ENCODE results near the gene DNAH14. TPM values are rescaled to one million over a fixed set of nuclear protein-coding genes. Genes with fewer than 3 reads are reported as not detected.
"Not testable (repeated sequence)": the region's sequence is repeated elsewhere in the genome, so short reads cannot be mapped to it uniquely, and the experiment has no call there.

DNAH14 gene
- total RNA-seq, 2 experiments from 2014 or later: 0.27 to 0.34 TPM

GRCh38 chr1:224959656-224960055 lies 30.2 kb downstream of the DNAH14 start:
- peaks cover 1% of the 10 kb centered on the region for H3K9me3 Mint-ChIP-seq
- intact Hi-C loops (cut with DNase I, micrococcal nuclease): no loop called here
- H3K4me3 Mint-ChIP-seq: no peak overlapping the region
- TF ChIP-seq CTCF (IDR thresholded peaks at IDR 0.05): no peak
- H3K36me3 ChIP-seq (ENCODE audit: insufficient read depth, low read length): no peaks in the 10 kb centered on the region
- no peaks in the 10 kb centered on the region for H3K9me3 ChIP-seq (ENCODE audit: control insufficient read depth in 1 of 2, insufficient read depth in 1 of 2, low read length in 2 of 2)
- H3K4me1 Mint-ChIP-seq (ENCODE audit: low read depth): no peaks in the 10 kb centered on the region
- H3K36me3 Mint-ChIP-seq (ENCODE audit: low read depth): no peaks in the 10 kb centered on the region
- H3K4me1 ChIP-seq (ENCODE audit: insufficient read depth, low read length): no peaks in the 10 kb centered on the region
- H3K27ac ChIP-seq (ENCODE audit: low read depth in 1 of 2, low read length in 2 of 2): no peak overlapping the region
- DNase-seq: no peak
- H3K27me3 ChIP-seq (ENCODE audit: control insufficient read depth in 1 of 2, insufficient read depth in 2 of 2, low read length in 2 of 2): no peaks in the 10 kb centered on the region
- no peak for ATAC-seq (ENCODE audit: poor library complexity)
- POLR2A ChIA-PET: no interaction called here
- H3K27ac Mint-ChIP-seq: no peak overlapping the region
- no peaks in the 10 kb centered on the region for H3K27me3 Mint-ChIP-seq
- no peak overlapping the region for H3K4me3 ChIP-seq (ENCODE audit: low read length)
- CTCF ChIA-PET: no interaction called here

GRCh38 chr1:224980181-224980580 lies 50.7 kb downstream of the DNAH14 start:
- Histone ChIP-seq H3K4me1 (ENCODE audit: insufficient read depth, low read length) (no peaks in the 10 kb centered on the region), H3K27me3 (ENCODE audit: control insufficient read depth in 1 of 2, insufficient read depth in 2 of 2, low read length in 2 of 2) (peaks cover 0 to 6% of the 10 kb centered on the region in 2 experiments), H3K36me3 (ENCODE audit: insufficient read depth, low read length) (no peaks in the 10 kb centered on the region), H3K27ac (ENCODE audit: low read depth in 1 of 2, low read length in 2 of 2) (no peak overlapping the region), H3K4me3 (ENCODE audit: low read length) (no peak overlapping the region), H3K9me3 (ENCODE audit: control insufficient read depth in 1 of 2, insufficient read depth in 1 of 2, low read length in 2 of 2) (no peaks in the 10 kb centered on the region)
- DNase-seq: no peak
- intact Hi-C loops (cut with DNase I, micrococcal nuclease): no loop called here
- Mint-ChIP-seq H3K9me3 (no peaks in the 10 kb centered on the region), H3K36me3 (ENCODE audit: low read depth) (no peaks in the 10 kb centered on the region), H3K4me3 (no peak overlapping the region), H3K4me1 (ENCODE audit: low read depth) (no peaks in the 10 kb centered on the region), H3K27ac (no peak overlapping the region), H3K27me3 (no peaks in the 10 kb centered on the region)
- no peak for TF ChIP-seq CTCF (IDR thresholded peaks at IDR 0.05)
- ChIA-PET CTCF (no interaction called here), POLR2A (no interaction called here)
- ATAC-seq (ENCODE audit: poor library complexity): no peak

GRCh38 chr1:224981922-224982354 lies 52.5 kb downstream of the DNAH14 start:
- DNase-seq; H3K36me3 Mint-ChIP-seq (ENCODE audit: low read depth); H3K9me3 Mint-ChIP-seq; intact Hi-C loops (cut with DNase I, micrococcal nuclease); H3K4me3 ChIP-seq (ENCODE audit: low read length); H3K36me3 ChIP-seq (ENCODE audit: insufficient read depth, low read length); H3K4me1 ChIP-seq (ENCODE audit: insufficient read depth, low read length); H3K4me3 Mint-ChIP-seq; POLR2A ChIA-PET; H3K27ac Mint-ChIP-seq; H3K9me3 ChIP-seq (ENCODE audit: control insufficient read depth in 1 of 2, insufficient read depth in 1 of 2, low read length in 2 of 2); H3K4me1 Mint-ChIP-seq (ENCODE audit: low read depth); H3K27ac ChIP-seq (ENCODE audit: low read depth in 1 of 2, low read length in 2 of 2); CTCF ChIA-PET; H3K27me3 ChIP-seq (ENCODE audit: control insufficient read depth in 1 of 2, insufficient read depth in 2 of 2, low read length in 2 of 2); ATAC-seq (ENCODE audit: poor library complexity); H3K27me3 Mint-ChIP-seq: not testable (repeated sequence)

- DNase-seq: no peak
- ATAC-seq (ENCODE audit: poor library complexity): no peak
- ChIA-PET CTCF (no interaction called here), POLR2A (no interaction called here)
- Mint-ChIP-seq H3K9me3 (no peaks in the 10 kb centered on the region), H3K36me3 (ENCODE audit: low read depth) (no peaks in the 10 kb centered on the region), H3K4me1 (ENCODE audit: low read depth) (no peaks in the 10 kb centered on the region), H3K27ac (no peak overlapping the region), H3K4me3 (no peak overlapping the region), H3K27me3 (no peaks in the 10 kb centered on the region)
- Histone ChIP-seq H3K4me1 (ENCODE audit: insufficient read depth, low read length) (no peaks in the 10 kb centered on the region), H3K27me3 (ENCODE audit: control insufficient read depth in 1 of 2, insufficient read depth in 2 of 2, low read length in 2 of 2) (no peaks in the 10 kb centered on the region), H3K9me3 (ENCODE audit: control insufficient read depth in 1 of 2, insufficient read depth in 1 of 2, low read length in 2 of 2) (no peaks in the 10 kb centered on the region), H3K4me3 (ENCODE audit: low read length) (no peak overlapping the region), H3K36me3 (ENCODE audit: insufficient read depth, low read length) (no peaks in the 10 kb centered on the region), H3K27ac (ENCODE audit: low read depth in 1 of 2, low read length in 2 of 2) (no peak overlapping the region)
- intact Hi-C loops (cut with DNase I, micrococcal nuclease): no loop called here
- TF ChIP-seq CTCF (IDR thresholded peaks at IDR 0.05): no peak
These were observed 58.6 kb downstream of the DNAH14 start for GRCh38 chr1:224988042-224988441.

All from CD4-positive, alpha-beta T cell (primary cell).